H1 (cell line): ENCODE data around the gene CCR3. TPM values are rescaled to one million over a fixed set of nuclear protein-coding genes. Genes with fewer than 3 reads are reported as not detected.

ENCODE experiments used
- EGR1 ChIP-seq: IDR thresholded peaks from 2 replicates; pipeline ENCODE4 v1.6.1; 2011; ENCODE audit warnings: low read depth, low read length, borderline replicate concordance
- JUND ChIP-seq: IDR thresholded peaks from 2 replicates; pipeline ENCODE4 v1.6.1; 2011; ENCODE audit warnings: mild to moderate bottlenecking, improper control_type of control experiment, low read length
- POLR2A ChIP-seq, 2 experiments: IDR thresholded peaks; 1 replicate in 1 of 2; 2 replicates in 1 of 2; pipeline ENCODE4 v1.6.1; 2011; ENCODE audit warnings: low read depth in 2 of 2, low read length in 2 of 2, mild to moderate bottlenecking in 2 of 2; ENCODE audit errors: control extremely low read depth in 1 of 2
- POU5F1 ChIP-seq: IDR thresholded peaks from 2 replicates; pipeline ENCODE4 v1.6.1; 2011; ENCODE audit warnings: low read depth, mild to moderate bottlenecking, low read length, moderate library complexity
- RFX5 ChIP-seq: IDR thresholded peaks from 2 replicates; pipeline ENCODE4 v1.6.1; 2011; ENCODE audit warnings: low read depth, low read length, improper control_type of control experiment, borderline replicate concordance
- SIN3A ChIP-seq, 2 experiments: IDR thresholded peaks in 1 of 2; conservative IDR thresholded peaks in 1 of 2; 2 replicates each; pipeline ENCODE4 v1.6.1; 2011 to 2012; ENCODE audit warnings: low read length in 2 of 2, improper control_type of control experiment in 1 of 2, low read depth in 1 of 2, mild to moderate bottlenecking in 1 of 2
- polyA plus RNA-seq, 7 experiments: library from polyadenylated mRNA; depleted of rRNA in 3 of 7; stranded (reverse) in 5 of 7; unstranded in 2 of 7; fragments of >200 nt in 5 of 7; fragments of 200-250 nt in 2 of 7; gene quantifications; 1 replicate in 5 of 7; 2 replicates in 1 of 7; 4 replicates in 1 of 7; pipeline versions ENCODE4 v1.2.1 to v1.2.3, GENCODE V29; 2011 to 2013; ENCODE audit warnings: missing spikeins in 2 of 7, mixed read lengths in 2 of 7
- total RNA-seq: library from RNA; stranded (reverse); fragmentation: NEBNext Ultra II Directional; extraction: Animal tissue kit (Norgen Biotek cat#: 25700); gene quantifications from 2 replicates; pipeline ENCODE4 v1.2.1, GENCODE V29; 2021
- TF ChIP-seq, protein P1 (sequence below): IDR thresholded peaks from 2 replicates; pipeline ENCODE4 v1.6.1; 2012; ENCODE audit warnings: inconsistent platforms

Gene CCR3
- total and polyA plus RNA-seq, 2 of the 8 experiments (the other 6 are each of a cell fraction or from before 2014, with no cell fraction given), result not detected

GRCh38 chr3:46298871-46299607 lies 56.8 kb downstream of the CCR3 start (continued):
- TF ChIP-seq, protein P1, sequence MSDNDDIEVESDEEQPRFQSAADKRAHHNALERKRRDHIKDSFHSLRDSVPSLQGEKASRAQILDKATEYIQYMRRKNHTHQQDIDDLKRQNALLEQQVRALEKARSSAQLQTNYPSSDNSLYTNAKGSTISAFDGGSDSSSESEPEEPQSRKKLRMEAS, result no peak
- TF ChIP-seq POLR2A (IDR thresholded peaks at IDR 0.05; ENCODE audit: control extremely low read depth in 1 of 2, low read depth in 2 of 2, low read length in 2 of 2) (no peak), SIN3A (conservative IDR thresholded peaks at IDR 0.05 in 1 of 2, IDR thresholded peaks at IDR 0.05 in 1 of 2; ENCODE audit: low read depth in 1 of 2, low read length in 2 of 2) (no peak), POU5F1 (no peak), EGR1 (no peak), RFX5 (no peak), JUND (no peak)
